A549 treated with Hydrocortisone at 1 μM for 4 hours (cell line): Measurements from ENCODE around the gene LITAFD. TPM values are rescaled to one million over a fixed set of nuclear protein-coding genes. Genes with fewer than 3 reads are reported as not detected.

Experiments used
- total RNA-seq: library from RNA; stranded (reverse); fragments of 200-300 nt; extraction: Qiagen RNA extraction; gene quantifications from 5 replicates; pipeline ENCODE4 v1.2.3, GENCODE V29; 2022

Gene LITAFD
- not detected in 5 replicates for total RNA-seq

GRCh38 chr16:8882041-8882617, at the start of gene LITAFD:
LITAFD (plus strand) TSS chr16:8882351; CDS start chr16:8884356, 2,005 bp downstream.

DNA sequence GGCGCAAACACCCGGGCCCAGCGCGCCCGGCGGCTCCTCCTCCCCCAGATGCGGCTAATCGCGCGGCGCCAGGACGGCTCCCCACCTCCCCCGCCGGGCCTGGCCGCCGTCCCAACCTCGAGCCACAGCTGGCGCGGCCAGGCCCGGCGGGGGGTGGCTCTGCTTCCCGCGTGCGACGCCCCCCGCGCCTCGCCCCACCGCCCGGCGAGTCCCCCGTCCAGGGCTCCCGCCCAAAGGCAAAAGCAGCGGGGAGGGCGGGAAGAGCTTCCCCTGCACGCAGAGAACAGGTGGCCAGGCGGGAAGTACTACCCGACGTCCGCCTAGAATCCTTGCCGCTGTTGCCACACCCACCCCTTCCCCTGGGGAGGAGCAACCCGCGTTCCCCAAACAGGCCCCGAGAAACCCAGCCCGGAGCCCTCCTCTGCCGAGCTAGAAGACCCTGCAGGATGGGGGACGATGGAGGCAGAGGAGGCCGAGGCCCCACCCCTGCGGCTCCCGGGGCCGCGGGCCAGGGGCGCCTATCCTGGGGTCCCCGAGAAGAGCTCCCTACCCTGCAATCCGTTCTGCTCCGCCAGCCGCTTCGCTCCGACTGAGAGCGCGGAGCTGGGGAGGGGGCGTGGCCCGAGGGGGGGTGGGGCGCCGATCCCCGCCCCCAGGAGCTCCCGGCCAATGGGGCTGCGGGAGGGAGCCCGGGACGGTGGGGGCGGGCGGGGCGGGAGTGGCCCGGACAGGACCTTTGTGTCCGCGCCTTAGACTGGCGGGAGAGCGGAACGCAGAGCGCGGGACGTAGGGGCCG, 13.5 kb upstream of the LITAFD start, which contains the start of gene CARHSP1:
TSS of gene CARHSP1 (minus strand) at position 591 of the 796 bp plus-strand sequence. CDS start 9,678 bp downstream, outside the sequence.

Other genes with a start within 250 kb of the LITAFD start
- 0.20 to 0.30 TPM (median 0.26 TPM) in 5 replicates for gene ABAT, start 207.7 kb upstream of the LITAFD start, total RNA-seq
- gene TMEM186, start 84.7 kb upstream of the LITAFD start, total RNA-seq: 13.0 to 14.9 TPM (median 13.7 TPM) in 5 replicates
- gene PMM2, start 84.5 kb upstream of the LITAFD start, total RNA-seq: 90.0 to 110 TPM (median 94.2 TPM) in 5 replicates
- 137 to 155 TPM (median 149 TPM) in 5 replicates for gene CARHSP1, start 13.3 kb upstream of the LITAFD start, total RNA-seq
- 66.8 to 87.8 TPM (median 81.8 TPM) in 5 replicates for gene USP7, start 81.6 kb downstream of the LITAFD start, total RNA-seq
- gene HAPSTR1, start 209.3 kb downstream of the LITAFD start, total RNA-seq: 22.2 to 27.6 TPM (median 24.6 TPM) in 5 replicates